GM18505 (cell line): ENCODE data around the gene GRK6.

Experiments
- ATAC-seq: cut with Tn5 transposase; IDR thresholded peaks from one replicate; pipeline ENCODE4 v1.9.1; 2021; ENCODE audit not compliant: unreplicated experiment
- POLR2A ChIP-seq: IDR thresholded peaks from 4 replicates; pipeline ENCODE4 v1.6.1; 2011; ENCODE audit warnings: borderline replicate concordance; ENCODE audit not compliant: insufficient read depth, insufficient read length; ENCODE audit errors: extremely low read depth

The GRK6 gene

GRCh38 chr5:177426566-177427210 lies at the start of gene GRK6:
Gene GRK6 (plus strand): TSS chr5:177426676. CDS start chr5:177426846, 170 bp downstream.
- peak; percentile 69 for TF ChIP-seq POLR2A

DNA sequence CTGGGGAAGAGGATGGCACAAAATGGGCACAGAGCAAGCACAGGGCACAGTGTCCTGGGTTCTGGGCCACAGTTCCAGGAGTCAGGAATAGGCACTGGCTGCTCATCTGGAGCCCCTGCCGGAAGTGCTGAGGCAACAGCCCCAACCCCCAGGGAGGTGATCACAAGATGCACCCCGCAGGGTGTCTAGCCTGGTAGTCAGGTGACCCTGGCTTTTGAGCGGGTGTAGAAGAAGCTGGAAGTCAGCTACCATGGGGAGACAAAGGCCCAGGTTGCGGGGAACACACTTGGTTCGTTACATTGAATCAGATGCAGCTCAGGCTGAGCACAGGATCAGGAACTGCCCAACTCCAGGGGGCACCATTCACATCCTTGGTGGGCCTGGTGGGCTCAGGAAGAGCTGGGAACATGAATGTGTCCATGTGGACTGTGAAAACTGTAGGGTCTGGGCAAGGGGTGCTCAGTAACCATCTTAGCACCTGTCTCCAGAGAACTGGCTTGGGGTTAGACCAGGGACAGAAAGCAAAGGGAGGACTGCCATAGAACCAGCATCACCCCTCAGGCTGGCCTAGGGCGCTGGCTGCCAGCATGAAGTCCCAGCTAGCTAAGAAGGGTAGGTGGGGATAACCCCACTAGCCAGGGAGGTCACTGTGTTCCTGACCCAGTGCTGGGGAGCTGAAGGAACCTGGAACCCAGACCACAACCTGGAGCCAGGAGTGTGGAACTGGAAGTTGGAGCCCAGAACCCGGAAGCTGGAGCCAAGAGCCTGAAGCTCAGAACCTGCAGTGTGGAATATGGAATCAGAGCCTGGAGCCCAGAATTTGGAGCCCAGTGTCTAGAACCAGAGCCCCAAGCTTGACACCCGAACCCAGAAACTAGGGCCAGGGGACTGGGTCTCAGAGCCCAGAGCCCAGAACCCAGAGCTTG lies 48.4 kb upstream of the GRK6 start:
- TF ChIP-seq POLR2A: no peak
- ATAC-seq: no peak

More at GRCh38 chr5:177426566-177427210, at the start of gene GRK6:
- peak; percentile 13 for ATAC-seq

DNA sequence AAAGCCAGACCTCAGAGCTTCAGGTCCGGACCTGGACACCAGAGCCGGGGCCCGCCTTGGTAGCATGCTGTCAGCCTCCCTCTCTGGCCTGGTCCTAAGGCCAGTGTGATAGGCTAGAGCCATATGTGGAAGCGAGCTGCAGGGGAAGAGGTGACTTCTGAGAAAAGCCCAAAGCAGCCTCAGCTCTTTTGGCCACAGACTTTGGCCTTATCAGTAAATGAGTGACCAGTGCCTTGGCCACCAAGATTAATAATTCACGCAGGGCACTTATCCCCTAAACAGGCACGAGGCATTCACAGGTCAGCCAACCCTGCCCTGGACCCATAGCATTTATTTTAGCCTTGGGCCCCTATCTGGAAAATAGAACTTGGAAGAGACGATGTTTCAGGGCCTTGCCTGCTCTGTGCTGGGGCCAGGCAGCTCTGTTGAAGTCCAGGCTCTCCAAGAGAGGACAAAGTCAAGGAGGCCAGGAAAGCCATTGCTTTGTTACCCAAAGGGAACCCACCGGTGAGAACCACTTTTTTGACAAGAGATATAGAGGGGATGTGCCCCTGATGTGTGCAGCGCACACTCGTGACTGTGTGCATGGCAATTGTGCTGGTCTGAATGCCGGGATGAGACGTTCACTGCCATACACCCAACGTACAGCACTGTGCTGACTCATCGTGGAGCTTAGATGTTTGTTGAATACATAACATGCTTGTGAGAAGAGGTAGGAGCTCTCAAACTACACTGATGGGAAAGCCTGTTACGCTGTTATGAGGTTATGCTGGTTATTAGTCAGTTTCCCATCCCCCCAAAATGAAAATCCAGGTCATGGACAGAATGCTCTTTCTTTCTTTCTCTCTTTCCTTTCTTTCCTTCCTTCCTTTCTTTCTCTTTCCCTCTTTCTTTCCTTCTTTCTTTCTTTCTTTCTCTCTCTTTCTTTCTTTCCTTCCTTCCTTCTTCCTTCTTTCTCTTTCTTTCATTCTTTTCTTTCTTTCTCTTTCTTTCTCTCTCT lies 47.3 kb upstream of the GRK6 start:
- TF ChIP-seq POLR2A: no peak
- ATAC-seq: no peak

DNA sequence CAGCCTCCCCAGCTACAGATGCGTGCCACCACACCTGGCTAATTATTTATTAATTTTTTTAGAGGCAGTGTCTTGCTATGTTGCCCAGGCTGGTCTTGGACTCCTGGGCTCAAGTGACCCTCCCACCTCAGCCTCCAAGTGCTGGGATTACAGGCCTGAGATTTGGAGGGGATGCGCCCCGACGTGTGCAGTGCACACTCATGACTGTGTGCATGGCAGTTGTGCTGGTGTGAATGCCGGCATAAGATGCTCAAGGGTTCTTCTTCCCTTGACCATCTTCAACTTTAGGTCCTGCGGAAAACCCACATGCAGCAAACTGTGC lies 45.7 kb upstream of the GRK6 start:
- no peak for TF ChIP-seq POLR2A
- ATAC-seq: no peak

DNA sequence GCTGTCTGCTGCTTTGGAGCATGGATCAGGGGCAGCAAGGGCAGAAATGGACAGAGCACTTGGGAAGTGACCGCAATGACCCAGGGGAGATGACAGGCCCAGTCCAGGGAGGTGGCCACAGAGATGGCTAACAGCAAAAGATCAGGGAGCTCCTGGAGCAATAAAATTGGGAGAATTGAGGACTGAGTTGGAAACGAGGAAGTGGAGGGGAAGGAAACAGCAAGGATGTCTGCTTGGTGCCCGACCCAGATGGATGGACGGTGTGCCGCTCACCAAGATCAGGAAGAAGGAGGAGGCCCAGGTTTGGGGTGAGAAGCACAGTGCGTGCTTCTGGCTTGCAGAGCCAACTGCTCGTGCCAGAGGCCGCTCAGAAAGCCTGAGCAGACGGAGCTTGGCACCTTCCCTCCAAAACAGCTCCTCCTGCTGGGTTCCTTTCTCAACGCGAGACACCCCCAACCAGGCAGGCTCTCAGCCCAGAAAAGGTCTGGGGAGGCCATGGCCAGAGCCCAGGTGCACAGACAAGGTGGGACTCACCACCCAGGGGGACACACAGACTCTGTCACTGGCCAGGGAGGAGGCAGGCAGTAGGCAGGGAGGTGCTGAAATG lies 44.0 kb upstream of the GRK6 start:
- no peak for TF ChIP-seq POLR2A
- no peak for ATAC-seq

- no peak for ATAC-seq
- TF ChIP-seq POLR2A: no peak
Observed at GRCh38 chr5:177383181-177383580, 43.3 kb upstream of the GRK6 start.

DNA sequence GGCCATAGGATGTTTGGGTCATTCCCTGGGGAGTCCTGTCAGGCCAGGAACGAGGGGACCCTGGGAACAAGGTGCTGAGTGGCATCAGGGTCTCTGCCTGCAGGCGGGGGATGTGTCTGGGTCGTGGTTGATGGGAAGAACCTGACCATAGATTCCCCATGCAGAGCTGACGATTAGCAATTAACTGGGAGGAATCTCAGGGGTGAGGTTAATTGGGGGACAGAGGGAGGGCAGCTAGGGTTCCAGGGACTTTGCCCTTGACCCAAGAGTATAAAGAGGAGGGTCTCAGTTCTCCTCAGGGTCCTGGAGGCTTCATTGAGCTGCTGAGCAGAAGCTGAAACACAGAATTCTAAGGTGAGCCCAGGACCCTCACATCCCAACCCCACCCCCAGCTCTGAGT lies 42.3 kb upstream of the GRK6 start, which contains the start of gene SLC34A1:
Gene SLC34A1, plus strand, starts transcription at position 301 of the 400 bp plus-strand sequence. CDS start 1,308 bp downstream, outside the sequence.
- no peak for ATAC-seq
- TF ChIP-seq POLR2A: no peak

DNA sequence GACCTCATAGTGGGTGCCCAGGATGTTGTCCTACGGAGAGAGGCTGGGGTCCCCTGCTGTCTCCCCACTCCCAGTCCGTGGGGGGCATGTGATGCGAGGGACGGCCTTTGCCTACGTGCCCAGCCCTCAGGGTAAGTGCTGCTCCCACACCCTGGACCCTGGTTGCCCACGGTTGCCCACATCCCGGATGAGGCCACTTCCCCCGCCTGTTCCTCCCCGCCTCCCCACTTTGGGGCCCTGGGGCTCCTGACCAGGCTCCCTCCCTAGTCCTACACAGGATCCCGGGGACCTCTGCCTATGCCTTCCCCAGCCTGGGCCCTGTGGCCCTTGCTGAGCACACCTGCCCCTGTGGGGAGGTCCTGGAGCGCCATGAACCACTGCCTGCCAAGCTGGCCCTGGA lies 40.8 kb upstream of the GRK6 start:
- TF ChIP-seq POLR2A: no peak
- no peak for ATAC-seq

DNA sequence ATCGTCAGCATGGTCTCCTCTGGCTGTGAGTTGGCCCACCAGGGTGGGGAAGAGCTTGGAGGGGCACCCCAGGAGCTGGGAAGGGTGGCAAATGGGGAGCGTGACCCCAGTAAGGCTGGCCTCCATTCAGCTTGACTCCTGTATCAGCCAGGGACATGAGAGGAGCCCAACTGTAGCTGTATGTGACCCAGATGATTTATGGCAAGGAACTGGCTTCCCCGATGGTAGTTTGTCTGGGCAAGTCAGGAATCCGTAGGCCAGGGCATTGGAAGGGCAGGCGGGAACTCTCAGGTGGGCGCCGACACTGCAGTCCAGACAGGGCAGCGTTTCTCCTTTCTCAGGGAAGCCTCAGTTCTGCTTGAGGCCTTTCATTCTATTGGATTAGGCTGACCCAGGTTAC lies 39.9 kb upstream of the GRK6 start:
- no peak for TF ChIP-seq POLR2A
- ATAC-seq: no peak

DNA sequence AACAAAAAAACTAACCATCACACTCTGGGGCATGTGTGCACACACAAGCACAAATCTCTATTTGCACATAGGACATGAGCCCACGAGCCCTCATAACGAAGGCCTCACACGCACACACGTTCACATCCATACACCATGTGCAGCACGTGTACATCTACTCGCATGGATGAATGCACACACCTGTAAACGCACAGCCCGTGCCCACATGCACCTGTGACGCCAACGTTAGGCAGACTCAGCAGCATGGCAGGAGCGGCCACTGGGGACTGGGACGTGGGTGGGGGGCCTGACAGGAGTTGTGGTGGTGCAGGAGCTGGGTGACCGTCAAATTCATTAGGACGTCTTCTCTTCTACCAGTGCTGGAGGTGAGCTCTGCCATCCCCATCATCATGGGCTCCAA lies 39.1 kb upstream of the GRK6 start:
- TF ChIP-seq POLR2A: no peak
- no peak for ATAC-seq

GRCh38 chr5:177388521-177389052 lies 37.9 kb upstream of the GRK6 start:
- ATAC-seq: no peak

More at GRCh38 chr5:177388521-177389052, 37.9 kb upstream of the GRK6 start:
- TF ChIP-seq POLR2A: no peak
